GM19239 (cell line): ENCODE results near the gene EOGT.

Source experiments
- DNase-seq: peaks from one replicate; pipeline ENCODE4 v3.0.0; 2011; ENCODE audit warnings: low spot score; ENCODE audit not compliant: insufficient read length
- FAIRE-seq: peaks from 2 replicates; lab custom pipeline; 2011; peaks lifted over from hg19 to GRCh38; lab: Jason Lieb, UNC

EOGT gene

GRCh38 chr3:69011096-69011730, 2.3 kb downstream of the EOGT start:
- FAIRE-seq (no peak), DNase-seq (no peak)

GRCh38 chr3:69009559-69010410, 3.7 kb downstream of the EOGT start:
- DNase-seq (no peak), FAIRE-seq (peak; percentile 64)

GRCh38 chr3:69008980-69009379, 4.5 kb downstream of the EOGT start:
- DNase-seq: no peak
- FAIRE-seq: no peak

GRCh38 chr3:69005791-69006482, 7.5 kb downstream of the EOGT start:
- DNase-seq (no peak), FAIRE-seq (no peak)

- FAIRE-seq (no peak), DNase-seq (no peak)
Measured at GRCh38 chr3:69005071-69005790, 8.3 kb downstream of the EOGT start.

GRCh38 chr3:69004138-69004537, 9.3 kb downstream of the EOGT start:
- DNase-seq: no peak
- FAIRE-seq: no peak

- no peak for FAIRE-seq
- no peak for DNase-seq
Measured at GRCh38 chr3:68999605-69000004, 13.9 kb downstream of the EOGT start.

GRCh38 chr3:68999158-68999557, 14.3 kb downstream of the EOGT start:
- DNase-seq (no peak), FAIRE-seq (no peak)

GRCh38 chr3:68997887-68998286, 15.6 kb downstream of the EOGT start:
- FAIRE-seq: no peak
- no peak for DNase-seq

- no peak for DNase-seq
- FAIRE-seq: no peak
Measured at GRCh38 chr3:68996356-68996995, 17.0 kb downstream of the EOGT start.

- no peak for DNase-seq
- FAIRE-seq: no peak
Measured at GRCh38 chr3:68988740-68989139, 24.7 kb downstream of the EOGT start.

- DNase-seq (no peak), FAIRE-seq (no peak)
Measured at GRCh38 chr3:68987322-68987721, 26.2 kb downstream of the EOGT start.

- DNase-seq (no peak), FAIRE-seq (no peak)
Measured at GRCh38 chr3:68986496-68987208, 26.8 kb downstream of the EOGT start.

GRCh38 chr3:68985146-68985790, 28.2 kb downstream of the EOGT start:
- FAIRE-seq (no peak), DNase-seq (no peak)

GRCh38 chr3:68984011-68984530, 29.4 kb downstream of the EOGT start:
- DNase-seq: no peak
- FAIRE-seq: no peak

- no peak for DNase-seq
- no peak for FAIRE-seq
Measured at GRCh38 chr3:68977486-68978167, 35.9 kb downstream of the EOGT start.

GRCh38 chr3:68974711-68975110, 38.8 kb downstream of the EOGT start:
- DNase-seq: no peak
- FAIRE-seq: peak; percentile 48

- no peak for FAIRE-seq
- DNase-seq: no peak
Measured at GRCh38 chr3:68973639-68974038, 39.8 kb downstream of the EOGT start.
